Neural progenitor cell (in vitro differentiated cells): ENCODE data around the gene NDUFB4.

Experiments used
- EZH2 ChIP-seq: fragments of 200-600 bp; sonication (generic); IDR thresholded peaks from 2 replicates; pipeline ENCODE4 v1.6.1; 2017; ENCODE audit warnings: antibody characterized with exemption, mild to moderate bottlenecking, moderate library complexity
- EZH2phosphoT487 ChIP-seq: fragments of 200-600 bp; sonication (generic); IDR thresholded peaks from 2 replicates; pipeline ENCODE4 v1.6.1; 2017; ENCODE audit warnings: antibody characterized with exemption
- TF ChIP-seq, protein P1 (sequence below): fragments of 200-600 bp; sonication (generic); IDR thresholded peaks from 2 replicates; pipeline ENCODE4 v1.5.1; 2017; ENCODE audit warnings: antibody characterized with exemption, mild to moderate bottlenecking

GRCh38 chr3:120623727-120624093 lies 27.6 kb downstream of the NDUFB4 start:
- TF ChIP-seq, protein P1, sequence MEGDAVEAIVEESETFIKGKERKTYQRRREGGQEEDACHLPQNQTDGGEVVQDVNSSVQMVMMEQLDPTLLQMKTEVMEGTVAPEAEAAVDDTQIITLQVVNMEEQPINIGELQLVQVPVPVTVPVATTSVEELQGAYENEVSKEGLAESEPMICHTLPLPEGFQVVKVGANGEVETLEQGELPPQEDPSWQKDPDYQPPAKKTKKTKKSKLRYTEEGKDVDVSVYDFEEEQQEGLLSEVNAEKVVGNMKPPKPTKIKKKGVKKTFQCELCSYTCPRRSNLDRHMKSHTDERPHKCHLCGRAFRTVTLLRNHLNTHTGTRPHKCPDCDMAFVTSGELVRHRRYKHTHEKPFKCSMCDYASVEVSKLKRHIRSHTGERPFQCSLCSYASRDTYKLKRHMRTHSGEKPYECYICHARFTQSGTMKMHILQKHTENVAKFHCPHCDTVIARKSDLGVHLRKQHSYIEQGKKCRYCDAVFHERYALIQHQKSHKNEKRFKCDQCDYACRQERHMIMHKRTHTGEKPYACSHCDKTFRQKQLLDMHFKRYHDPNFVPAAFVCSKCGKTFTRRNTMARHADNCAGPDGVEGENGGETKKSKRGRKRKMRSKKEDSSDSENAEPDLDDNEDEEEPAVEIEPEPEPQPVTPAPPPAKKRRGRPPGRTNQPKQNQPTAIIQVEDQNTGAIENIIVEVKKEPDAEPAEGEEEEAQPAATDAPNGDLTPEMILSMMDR = no peak
- TF ChIP-seq EZH2 (no peak), EZH2phosphoT487 (no peak)
